Measurements from ENCODE around the gene RIPOR2.
"Not testable (repeated sequence)": the region's sequence is repeated elsewhere in the genome, so short reads cannot be mapped to it uniquely, and the experiment has no call there.

DNA sequence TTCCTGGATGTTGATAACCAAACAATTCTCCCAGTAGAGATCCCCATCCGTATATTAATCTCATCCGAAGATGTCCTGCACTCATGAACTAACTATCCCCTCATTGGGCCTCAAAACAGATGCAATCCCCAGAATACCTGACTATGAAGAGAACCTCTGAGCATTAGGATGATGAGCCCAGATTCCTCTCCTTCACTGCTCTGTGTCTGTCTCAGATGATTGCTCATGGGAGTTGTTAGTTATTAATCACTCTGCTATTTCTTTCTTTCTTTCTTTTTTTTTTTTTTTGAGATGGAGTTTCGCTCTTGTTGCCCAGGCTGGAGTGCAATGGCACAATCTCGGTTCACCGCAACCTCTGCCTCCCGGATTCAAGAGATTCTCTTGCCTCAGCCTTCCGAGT is 12.5 kb upstream of the RIPOR2 start:
- TF ChIP-seq CTCF (conservative IDR thresholded peaks at IDR 0.05 in 1 of 2, IDR thresholded peaks at IDR 0.05 in 1 of 2; ENCODE audit: extremely low read depth in 1 of 2, insufficient read depth in 1 of 2, low read depth in 1 of 2, low read length in 2 of 2); EZH2 (IDR thresholded peaks at IDR 0.05; ENCODE audit: borderline replicate concordance, low read length): not testable (repeated sequence)

All from mammary epithelial cell (primary cell).